Measurements from ENCODE around the gene CDH4.
"Not testable (repeated sequence)": the region's sequence is repeated elsewhere in the genome, so short reads cannot be mapped to it uniquely, and the experiment has no call there.

Gene CDH4

GRCh38 chr20:61400499-61400898 is 148.4 kb downstream of the CDH4 start:
- TF ChIP-seq, protein P1, sequence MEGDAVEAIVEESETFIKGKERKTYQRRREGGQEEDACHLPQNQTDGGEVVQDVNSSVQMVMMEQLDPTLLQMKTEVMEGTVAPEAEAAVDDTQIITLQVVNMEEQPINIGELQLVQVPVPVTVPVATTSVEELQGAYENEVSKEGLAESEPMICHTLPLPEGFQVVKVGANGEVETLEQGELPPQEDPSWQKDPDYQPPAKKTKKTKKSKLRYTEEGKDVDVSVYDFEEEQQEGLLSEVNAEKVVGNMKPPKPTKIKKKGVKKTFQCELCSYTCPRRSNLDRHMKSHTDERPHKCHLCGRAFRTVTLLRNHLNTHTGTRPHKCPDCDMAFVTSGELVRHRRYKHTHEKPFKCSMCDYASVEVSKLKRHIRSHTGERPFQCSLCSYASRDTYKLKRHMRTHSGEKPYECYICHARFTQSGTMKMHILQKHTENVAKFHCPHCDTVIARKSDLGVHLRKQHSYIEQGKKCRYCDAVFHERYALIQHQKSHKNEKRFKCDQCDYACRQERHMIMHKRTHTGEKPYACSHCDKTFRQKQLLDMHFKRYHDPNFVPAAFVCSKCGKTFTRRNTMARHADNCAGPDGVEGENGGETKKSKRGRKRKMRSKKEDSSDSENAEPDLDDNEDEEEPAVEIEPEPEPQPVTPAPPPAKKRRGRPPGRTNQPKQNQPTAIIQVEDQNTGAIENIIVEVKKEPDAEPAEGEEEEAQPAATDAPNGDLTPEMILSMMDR (IDR thresholded peaks at IDR 0.05; ENCODE audit: low read length, missing control alignments): no peak
- DNase-seq (ENCODE audit: low read depth): no peak

GRCh38 chr20:61404303-61404702 is 152.2 kb downstream of the CDH4 start:
- TF ChIP-seq, protein P1 (IDR thresholded peaks at IDR 0.05; ENCODE audit: low read length, missing control alignments): no peak
- no peak overlapping the region for H3K4me3 ChIP-seq (replicated peaks; ENCODE audit: low read depth, low read length)
- no peak for DNase-seq (ENCODE audit: low read depth)

More at GRCh38 chr20:61400499-61400898, 148.4 kb downstream of the CDH4 start:
- no peak overlapping the region for H3K4me3 ChIP-seq (replicated peaks; ENCODE audit: low read depth, low read length)

GRCh38 chr20:61405007-61405406 is 152.9 kb downstream of the CDH4 start:
- TF ChIP-seq, protein P1 (IDR thresholded peaks at IDR 0.05; ENCODE audit: low read length, missing control alignments): no peak
- H3K4me3 ChIP-seq (replicated peaks; ENCODE audit: low read depth, low read length): no peak overlapping the region
- DNase-seq (ENCODE audit: low read depth): no peak

GRCh38 chr20:61406773-61407172 is 154.7 kb downstream of the CDH4 start:
- not testable (repeated sequence) for DNase-seq (ENCODE audit: low read depth); H3K4me3 ChIP-seq (replicated peaks; ENCODE audit: low read depth, low read length)

- H3K4me3 ChIP-seq (replicated peaks; ENCODE audit: low read depth, low read length): no peak overlapping the region
- no peak for DNase-seq (ENCODE audit: low read depth)
- TF ChIP-seq, protein P1 (IDR thresholded peaks at IDR 0.05; ENCODE audit: low read length, missing control alignments): no peak
Measured at GRCh38 chr20:61407561-61407960, 155.5 kb downstream of the CDH4 start.

DNA sequence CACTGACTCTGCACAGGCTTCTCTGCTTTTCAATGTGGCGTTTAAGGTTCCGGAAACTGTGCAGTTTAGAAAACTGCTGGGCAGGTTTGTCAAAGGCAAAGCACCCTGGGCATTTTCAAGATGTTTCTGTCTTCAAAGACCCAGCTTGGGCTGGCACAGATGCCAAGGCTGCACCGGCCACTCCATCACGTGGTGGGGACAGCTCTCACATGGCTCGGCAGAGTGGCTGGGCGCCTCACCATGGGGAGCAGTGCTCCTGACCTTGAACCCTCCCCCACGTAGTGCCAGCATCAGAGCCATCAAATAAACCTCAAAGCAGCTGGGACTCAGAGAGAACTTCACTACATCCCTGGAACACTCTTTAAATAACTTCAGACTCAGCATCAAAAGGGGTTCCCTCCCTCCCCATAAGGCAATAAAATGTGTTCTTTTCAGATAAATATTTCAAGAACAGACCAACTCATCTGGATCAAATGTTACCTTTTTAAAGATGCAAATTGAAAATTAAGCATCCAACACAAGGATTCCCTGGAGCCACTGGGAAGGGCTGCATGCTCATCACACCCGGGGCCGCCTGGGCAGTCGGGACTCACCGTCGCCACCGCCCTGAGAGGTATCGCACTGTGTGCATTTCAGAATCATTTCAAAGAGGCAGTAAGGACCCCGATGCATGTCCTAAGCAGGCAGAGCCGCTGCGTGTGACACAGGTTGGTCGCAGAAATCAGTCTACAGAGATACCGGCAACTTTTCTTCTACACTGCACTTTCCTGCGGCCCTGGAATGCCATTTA is 157.1 kb downstream of the CDH4 start:
- TF ChIP-seq, protein P1 (IDR thresholded peaks at IDR 0.05; ENCODE audit: low read length, missing control alignments): no peak
- no peak overlapping the region for H3K4me3 ChIP-seq (replicated peaks; ENCODE audit: low read depth, low read length)
- no peak for DNase-seq (ENCODE audit: low read depth)

DNA sequence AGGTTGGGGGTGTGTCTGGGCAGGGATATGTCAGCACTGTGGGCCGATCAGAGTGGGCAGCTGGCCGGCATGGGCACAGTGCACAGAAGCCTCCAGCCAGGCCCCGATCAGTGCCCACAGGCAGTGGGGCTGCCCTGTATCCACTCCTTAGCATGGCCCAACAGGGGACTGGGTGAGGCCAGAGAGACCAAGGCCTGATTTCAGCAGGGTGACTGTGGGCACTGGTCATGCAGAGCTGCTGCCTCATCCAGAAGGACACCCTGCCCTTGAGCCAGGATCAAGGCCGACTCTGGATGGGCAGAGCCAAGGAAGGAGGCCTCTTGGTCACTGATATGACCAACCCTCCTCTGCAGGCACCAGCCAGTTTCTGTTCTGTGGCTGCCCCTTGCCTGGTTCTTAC is 159.7 kb downstream of the CDH4 start:
- no peak for DNase-seq (ENCODE audit: low read depth)
- TF ChIP-seq, protein P1 (IDR thresholded peaks at IDR 0.05; ENCODE audit: low read length, missing control alignments): no peak
- H3K4me3 ChIP-seq (replicated peaks; ENCODE audit: low read depth, low read length): no peak overlapping the region
